Measurements from ENCODE around the gene CEP295NL.

GRCh38 chr17:78897664-78898047, 5.3 kb downstream of the CEP295NL start:
- no peak for TF ChIP-seq CTCF (conservative IDR thresholded peaks at IDR 0.05; ENCODE audit: low read depth, low read length)
- no peak for TF ChIP-seq EZH2 (IDR thresholded peaks at IDR 0.05; ENCODE audit: low read length, unreplicated experiment)
- no peak for TF ChIP-seq EZH2phosphoT487 (IDR thresholded peaks at IDR 0.05; ENCODE audit: borderline replicate concordance, low read length)
